Skeletal muscle satellite cell (primary cell): ENCODE results near the gene RMND5B. TPM values are rescaled to one million over a fixed set of nuclear protein-coding genes. Genes with fewer than 3 reads are reported as not detected.
"Not testable (repeated sequence)": the region's sequence is repeated elsewhere in the genome, so short reads cannot be mapped to it uniquely, and the experiment has no call there.

Source experiments
- H3K27me3 ChIP-seq: 2 replicates; pipeline ENCODE4 v1.7.0; 2013; ENCODE audit warnings: low read length; ENCODE audit not compliant: control insufficient read depth, insufficient read depth
- H3K36me3 ChIP-seq: 2 replicates; pipeline ENCODE4 v1.7.0; 2013; ENCODE audit warnings: mild to moderate bottlenecking, control low read depth, low read length; ENCODE audit not compliant: insufficient read depth
- H3K4me1 ChIP-seq: 2 replicates; pipeline ENCODE4 v1.7.0; 2013; ENCODE audit warnings: low read length; ENCODE audit not compliant: control insufficient read depth, insufficient read depth
- H3K4me2 ChIP-seq: 2 replicates; pipeline ENCODE4 v1.7.0; 2013; ENCODE audit warnings: mild to moderate bottlenecking, low read length
- H3K4me3 ChIP-seq: 2 replicates; pipeline ENCODE4 v1.7.0; 2013; ENCODE audit warnings: low read length
- H3K9ac ChIP-seq: 2 replicates; pipeline ENCODE4 v1.7.0; 2013; ENCODE audit warnings: mild to moderate bottlenecking, low read depth, low read length, moderate library complexity
- H3K9me3 ChIP-seq: replicated peaks from 2 replicates; pipeline ENCODE4 v1.7.0; 2013; ENCODE audit warnings: mild to moderate bottlenecking, control low read depth, low read length
- total RNA-seq: library from RNA; depleted of rRNA; stranded (reverse); fragments of >200 nt; gene quantifications from 2 replicates; pipeline ENCODE4 v1.2.3, GENCODE V29; 2012; rRNA removed

The RMND5B gene, protein sequence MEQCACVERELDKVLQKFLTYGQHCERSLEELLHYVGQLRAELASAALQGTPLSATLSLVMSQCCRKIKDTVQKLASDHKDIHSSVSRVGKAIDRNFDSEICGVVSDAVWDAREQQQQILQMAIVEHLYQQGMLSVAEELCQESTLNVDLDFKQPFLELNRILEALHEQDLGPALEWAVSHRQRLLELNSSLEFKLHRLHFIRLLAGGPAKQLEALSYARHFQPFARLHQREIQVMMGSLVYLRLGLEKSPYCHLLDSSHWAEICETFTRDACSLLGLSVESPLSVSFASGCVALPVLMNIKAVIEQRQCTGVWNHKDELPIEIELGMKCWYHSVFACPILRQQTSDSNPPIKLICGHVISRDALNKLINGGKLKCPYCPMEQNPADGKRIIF
- 13.5 and 15.7 TPM in 2 replicates for total RNA-seq

DNA sequence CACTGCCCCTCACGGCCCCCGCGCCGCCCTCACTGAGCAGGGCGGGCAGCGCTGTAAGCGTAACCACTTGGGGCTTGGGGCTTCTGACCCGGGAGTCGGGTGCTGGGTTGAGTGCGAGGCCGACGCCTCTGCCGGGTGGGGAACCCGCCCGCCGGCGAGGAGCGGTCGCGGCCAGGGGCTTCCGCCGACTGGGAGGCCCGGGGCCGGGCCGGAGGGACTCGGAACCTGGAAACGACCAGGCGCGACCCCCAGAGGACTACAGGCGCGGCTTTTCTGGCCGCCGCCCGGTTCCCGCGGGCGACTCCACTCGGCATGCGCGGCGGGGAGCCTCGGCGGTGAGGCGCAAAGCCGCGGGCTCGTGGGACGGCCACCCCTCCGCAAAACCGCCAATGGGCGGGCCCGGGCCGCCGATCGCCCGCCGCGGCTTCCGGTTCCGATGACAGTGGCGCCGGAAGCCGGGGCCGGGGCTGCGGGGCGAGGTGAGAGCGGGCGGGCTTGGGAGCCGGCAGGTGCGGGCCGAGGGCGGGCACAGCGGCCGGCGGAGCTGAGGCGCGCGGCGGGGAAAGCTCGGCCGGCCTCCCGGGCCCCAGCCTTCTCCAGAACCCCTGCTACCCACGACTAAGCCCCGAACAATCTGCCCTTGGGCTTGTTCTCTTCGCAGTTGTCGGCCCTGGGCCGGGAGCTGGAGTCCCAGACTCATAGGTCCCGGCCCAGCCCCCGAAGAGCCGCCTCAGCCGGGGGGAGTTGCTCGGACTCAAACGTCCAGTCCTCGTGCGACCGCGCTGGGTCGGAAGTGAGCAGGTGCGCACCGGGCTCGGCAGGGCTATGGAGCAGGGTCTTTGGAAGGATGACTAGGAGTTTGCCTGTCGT lies at the start of gene RMND5B:
Gene RMND5B (plus strand): TSS at position 439 of the 870 bp plus-strand sequence. CDS start 7,106 bp downstream, outside the sequence.
- Histone ChIP-seq H3K4me1 (no peaks in the 10 kb centered on the region), H3K9ac (peak within 1 kb of the TSS; percentile 90)

DNA sequence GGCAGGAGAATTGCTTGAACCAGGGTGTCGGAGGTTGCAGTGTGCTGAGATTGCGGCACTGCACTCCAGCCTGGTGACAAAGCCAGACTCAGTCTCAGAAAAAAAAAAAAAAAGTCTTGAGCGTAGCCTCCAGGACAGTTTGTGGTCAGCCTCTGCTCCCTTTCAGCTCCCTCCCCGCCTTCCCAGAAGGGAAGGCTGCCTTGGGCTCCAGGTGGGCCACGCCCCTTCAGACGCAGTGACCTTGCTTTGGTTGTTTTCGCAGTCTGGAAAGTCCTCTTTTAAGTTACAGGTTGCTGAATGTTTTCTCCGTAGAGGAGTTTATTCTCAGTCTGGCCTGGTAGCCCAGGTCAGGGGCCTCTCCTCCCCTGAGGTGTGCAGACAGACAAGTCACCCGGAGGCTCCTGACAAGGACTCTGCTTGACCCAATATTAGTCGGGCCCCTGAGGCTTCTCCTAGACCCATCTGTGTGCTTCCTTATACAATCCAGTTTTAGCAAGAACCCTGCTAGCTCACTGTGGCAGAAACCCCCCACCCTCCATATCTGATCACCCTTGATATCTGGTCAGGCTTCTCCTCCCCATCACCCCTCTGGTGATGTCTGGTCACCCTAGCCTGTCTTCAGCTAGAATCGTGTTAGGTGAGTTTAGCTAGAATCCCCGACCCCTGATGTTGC lies 49.1 kb upstream of the RMND5B start:
- H3K9ac ChIP-seq = no peak overlapping the region
- no peaks in the 10 kb centered on the region for H3K36me3 ChIP-seq
- H3K4me2 ChIP-seq = no peak overlapping the region
- peaks cover 9% of the 10 kb centered on the region for H3K4me1 ChIP-seq
- no peak overlapping the region for H3K4me3 ChIP-seq
- peaks cover 52% of the 10 kb centered on the region for H3K27me3 ChIP-seq
- H3K9me3 ChIP-seq = no peaks in the 10 kb centered on the region

More for the DNA sequence above, at the start of gene RMND5B:
- H3K27me3 ChIP-seq = peaks cover 5% of the 10 kb centered on the region
- H3K4me3 ChIP-seq = peak within 1 kb of the TSS; percentile 98
- no peaks in the 10 kb centered on the region for H3K36me3 ChIP-seq
- H3K4me2 ChIP-seq = peak within 1 kb of the TSS; percentile 98
- H3K9me3 ChIP-seq = no peaks in the 10 kb centered on the region

DNA sequence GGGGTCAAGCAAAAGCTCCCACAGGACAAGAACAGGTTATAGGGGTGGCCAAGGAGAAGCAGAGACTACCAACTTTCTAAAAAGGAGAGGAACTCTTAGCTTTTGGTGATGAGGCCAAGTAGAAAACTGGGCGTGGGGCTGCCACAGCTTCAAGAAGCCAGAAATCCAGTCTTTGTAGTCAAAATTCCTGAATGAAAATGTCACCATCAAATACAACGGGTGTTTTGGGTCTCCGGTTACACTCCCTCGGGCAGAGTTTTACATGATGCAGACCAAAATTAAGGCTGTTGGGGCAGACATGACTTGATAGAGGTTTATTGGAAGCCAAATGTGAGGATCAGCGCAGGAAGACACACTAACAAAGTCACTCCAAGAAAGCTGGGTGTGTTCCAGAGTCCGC lies 46.9 kb upstream of the RMND5B start:
- Histone ChIP-seq H3K36me3 (no peaks in the 10 kb centered on the region), H3K4me2 (no peak overlapping the region), H3K4me3 (no peak overlapping the region), H3K9me3 (no peaks in the 10 kb centered on the region), H3K27me3 (peaks cover 61% of the 10 kb centered on the region), H3K4me1 (no peaks in the 10 kb centered on the region), H3K9ac (no peak overlapping the region)

DNA sequence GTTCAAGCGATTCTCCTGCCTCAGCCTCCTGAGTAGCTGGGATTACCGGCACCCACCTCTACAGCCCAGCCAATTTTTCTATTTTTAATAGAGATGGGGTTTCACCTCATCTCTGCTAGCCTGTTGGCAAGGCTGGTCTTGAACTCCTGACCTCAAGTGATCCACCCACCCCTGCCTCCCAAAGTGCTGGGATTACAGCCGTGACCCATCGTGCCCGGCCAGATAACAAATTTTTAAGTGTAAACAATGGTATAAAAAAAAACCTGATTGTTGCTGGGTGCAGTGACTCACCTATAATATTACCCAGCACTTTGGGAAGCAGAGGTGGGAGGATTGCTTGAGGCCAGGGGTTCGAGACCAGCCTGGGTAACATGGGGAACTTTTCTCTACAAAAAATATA lies 45.5 kb upstream of the RMND5B start:
- Histone ChIP-seq H3K36me3 (no peaks in the 10 kb centered on the region), H3K4me1 (no peaks in the 10 kb centered on the region), H3K4me2 (no peak overlapping the region), H3K4me3 (no peak overlapping the region), H3K27me3 (peaks cover 55% of the 10 kb centered on the region), H3K9me3 (no peaks in the 10 kb centered on the region), H3K9ac (no peak overlapping the region)

DNA sequence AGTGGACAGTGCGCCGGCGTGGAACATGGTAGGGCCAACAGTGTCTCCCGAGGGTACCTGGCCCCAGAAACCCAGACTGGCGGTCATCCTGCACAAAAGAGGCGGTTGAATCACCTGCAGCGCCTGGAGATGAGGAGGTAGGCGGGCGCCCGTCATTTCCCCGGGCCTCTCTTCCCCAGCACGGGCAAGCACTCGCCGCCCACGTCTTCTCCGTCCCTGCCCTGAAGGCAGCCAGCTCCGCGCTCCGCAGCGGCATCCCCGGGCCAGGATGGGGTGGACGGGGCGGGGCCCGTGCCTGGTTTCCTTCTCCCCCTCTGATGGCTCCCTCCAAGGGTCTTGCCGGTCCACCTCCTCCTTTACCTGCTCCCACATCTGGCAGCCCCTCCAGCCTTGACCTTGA lies 44.5 kb upstream of the RMND5B start:
- H3K27me3 ChIP-seq = peaks cover 46% of the 10 kb centered on the region
- no peaks in the 10 kb centered on the region for H3K36me3 ChIP-seq
- H3K4me2 ChIP-seq = no peak overlapping the region
- no peak overlapping the region for H3K4me3 ChIP-seq
- no peaks in the 10 kb centered on the region for H3K9me3 ChIP-seq
- no peaks in the 10 kb centered on the region for H3K4me1 ChIP-seq
- H3K9ac ChIP-seq = no peak overlapping the region

- H3K4me1 ChIP-seq, H3K36me3 ChIP-seq, H3K4me2 ChIP-seq, H3K4me3 ChIP-seq, H3K9ac ChIP-seq, H3K9me3 ChIP-seq: not testable (repeated sequence)
- peaks cover 37% of the 10 kb centered on the region for H3K27me3 ChIP-seq
Measured at GRCh38 chr5:178087199-178087598, 43.6 kb upstream of the RMND5B start.

DNA sequence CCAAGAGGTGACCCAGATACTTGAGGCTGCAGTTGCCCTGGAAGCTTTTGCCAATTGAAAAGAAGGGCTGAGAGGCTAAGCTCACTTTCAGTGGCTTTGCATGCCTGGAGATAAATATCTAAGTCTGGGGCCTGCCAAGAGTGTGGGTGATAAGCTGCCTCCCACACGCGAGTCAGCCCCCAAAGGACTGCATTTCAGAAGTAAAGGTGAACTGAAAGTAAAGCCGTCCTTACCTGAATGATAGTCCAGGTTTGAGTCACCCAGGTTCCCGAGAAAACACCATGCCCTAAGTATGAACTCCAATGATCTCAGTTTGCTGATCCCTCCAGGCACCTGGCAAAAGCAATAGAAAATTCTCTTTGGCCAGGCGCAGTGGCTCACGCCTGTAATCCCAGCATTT lies 40.0 kb upstream of the RMND5B start:
- Histone ChIP-seq H3K4me1 (no peaks in the 10 kb centered on the region), H3K9ac (no peak overlapping the region), H3K36me3 (no peaks in the 10 kb centered on the region), H3K4me3 (no peak overlapping the region), H3K27me3 (peaks cover 16% of the 10 kb centered on the region), H3K4me2 (no peak overlapping the region), H3K9me3 (no peaks in the 10 kb centered on the region)

GRCh38 chr5:178093134-178093533 lies 37.7 kb upstream of the RMND5B start:
- Histone ChIP-seq H3K36me3 (no peaks in the 10 kb centered on the region), H3K4me2 (no peak overlapping the region), H3K4me1 (no peaks in the 10 kb centered on the region), H3K9ac (no peak overlapping the region), H3K9me3 (no peaks in the 10 kb centered on the region), H3K4me3 (no peak overlapping the region), H3K27me3 (peaks cover 10% of the 10 kb centered on the region)

GRCh38 chr5:178094345-178094744 lies 36.5 kb upstream of the RMND5B start:
- Histone ChIP-seq H3K36me3 (no peaks in the 10 kb centered on the region), H3K4me3 (no peak overlapping the region), H3K9ac (no peak overlapping the region), H3K4me2 (no peak overlapping the region), H3K4me1 (no peaks in the 10 kb centered on the region), H3K27me3 (peaks cover 3% of the 10 kb centered on the region), H3K9me3 (no peaks in the 10 kb centered on the region)

DNA sequence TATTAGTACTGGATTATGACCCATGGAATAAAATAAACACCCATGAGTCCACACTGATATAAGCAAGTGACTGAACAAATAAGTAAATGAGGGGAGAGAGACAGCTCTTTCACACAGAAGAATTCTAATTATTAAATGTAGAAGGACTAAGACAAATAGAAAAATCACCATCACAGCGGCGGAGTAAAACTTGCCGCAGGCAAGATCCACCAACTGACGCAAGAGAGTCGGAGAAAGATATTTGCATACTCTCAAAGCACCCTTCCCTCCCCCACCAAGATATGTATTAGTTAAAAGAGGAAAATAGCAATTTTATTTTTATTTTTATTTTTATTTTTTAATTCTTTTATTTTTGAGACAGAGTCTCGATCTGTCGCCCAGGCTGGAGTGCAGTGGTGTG lies 32.1 kb upstream of the RMND5B start:
- H3K4me1 ChIP-seq = no peaks in the 10 kb centered on the region
- H3K4me3 ChIP-seq = no peak overlapping the region
- no peak overlapping the region for H3K4me2 ChIP-seq
- H3K9me3 ChIP-seq = no peaks in the 10 kb centered on the region
- H3K27me3 ChIP-seq = peaks cover 5% of the 10 kb centered on the region
- H3K9ac ChIP-seq = no peak overlapping the region
- H3K36me3 ChIP-seq = no peaks in the 10 kb centered on the region

GRCh38 chr5:178103612-178104011 lies 27.2 kb upstream of the RMND5B start:
- Histone ChIP-seq H3K9me3 (no peaks in the 10 kb centered on the region), H3K4me2 (no peak overlapping the region), H3K9ac (no peak overlapping the region), H3K4me3 (no peak overlapping the region), H3K36me3 (no peaks in the 10 kb centered on the region), H3K4me1 (no peaks in the 10 kb centered on the region), H3K27me3 (peaks cover 17% of the 10 kb centered on the region)
